Fibroblast of lung (primary cell): Measurements from ENCODE around the gene SURF2. TPM values are rescaled to one million over a fixed set of nuclear protein-coding genes. Genes with fewer than 3 reads are reported as not detected.

ENCODE experiments used
- DNase-seq, 2 donors: peaks; one replicate each; pipeline versions ENCODE4 v3.0.0 to v3.0.0-alpha.2; 2010; ENCODE audit warnings: low read depth in 2 of 2
- H2AFZ ChIP-seq: 2 replicates; pipeline ENCODE4 v1.5.1; 2012; ENCODE audit warnings: low read length, control low read depth, inconsistent platforms
- H3K27ac ChIP-seq: 2 replicates; pipeline ENCODE4 v1.5.1; 2011; ENCODE audit warnings: low read length, control low read depth; ENCODE audit not compliant: insufficient read depth
- H3K27me3 ChIP-seq: 2 replicates; pipeline ENCODE4 v1.5.1; 2011; ENCODE audit warnings: mild to moderate bottlenecking, low read length; ENCODE audit not compliant: control insufficient read depth, insufficient read depth
- H3K36me3 ChIP-seq: 2 replicates; pipeline ENCODE4 v1.5.1; 2011; ENCODE audit warnings: low read length; ENCODE audit not compliant: control insufficient read depth, insufficient read depth
- H3K4me1 ChIP-seq: 2 replicates; pipeline ENCODE4 v1.5.1; 2011; ENCODE audit warnings: low read length; ENCODE audit not compliant: control insufficient read depth, insufficient read depth; ENCODE audit errors: extremely low read depth
- H3K4me2 ChIP-seq: 2 replicates; pipeline ENCODE4 v1.5.1; 2011; ENCODE audit warnings: low read length, control low read depth; ENCODE audit not compliant: insufficient read depth; ENCODE audit errors: extremely low read depth
- H3K4me3 ChIP-seq, 4 experiments: fragments of 200-600 bp in 1 of 4; sonication (generic) in 1 of 4; replicated peaks in 1 of 4; 2 replicates each; pipeline ENCODE4 v1.5.1; 2011 to 2016; ENCODE audit warnings: low read length in 4 of 4, low read depth in 3 of 4, mild to moderate bottlenecking in 3 of 4, control low read depth in 2 of 4, inconsistent platforms in 1 of 4, mixed read lengths in 1 of 4; ENCODE audit not compliant: insufficient read depth in 1 of 4; ENCODE audit errors: control extremely low read depth in 1 of 4
- H3K79me2 ChIP-seq: 2 replicates; pipeline ENCODE4 v1.5.1; 2012; ENCODE audit warnings: mild to moderate bottlenecking, low read length, inconsistent platforms; ENCODE audit not compliant: control insufficient read depth, insufficient read depth
- H3K9ac ChIP-seq: 2 replicates; pipeline ENCODE4 v1.5.1; 2011; ENCODE audit warnings: mild to moderate bottlenecking, low read length, control low read depth; ENCODE audit not compliant: insufficient read depth
- H3K9me3 ChIP-seq: 2 replicates; pipeline ENCODE4 v1.5.1; 2012; ENCODE audit warnings: low read depth, low read length; ENCODE audit not compliant: control insufficient read depth, insufficient read depth
- H4K20me1 ChIP-seq: 2 replicates; pipeline ENCODE4 v1.5.1; 2011; ENCODE audit warnings: low read length; ENCODE audit not compliant: control insufficient read depth, insufficient read depth; ENCODE audit errors: extremely low read depth
- EZH2 ChIP-seq: IDR thresholded peaks from 2 replicates; pipeline ENCODE4 v1.5.1; 2012; ENCODE audit warnings: low read length, control low read depth, mild to moderate bottlenecking; ENCODE audit errors: missing control alignments
- polyA plus RNA-seq, 2 donors: library from polyadenylated mRNA; depleted of rRNA in 1 of 2; stranded (reverse) in 1 of 2; unstranded in 1 of 2; fragments of >200 nt; gene quantifications; 2 replicates each; pipeline ENCODE4 v1.2.1, GENCODE V29; 2011 to 2012; ENCODE audit warnings: missing spikeins in 1 of 2
- total RNA-seq: library from RNA; depleted of rRNA; stranded (reverse); fragments of >200 nt; gene quantifications from 2 replicates; pipeline ENCODE4 v1.2.1, GENCODE V29; 2014
- TF ChIP-seq, protein P1 (sequence below), 2 donors: IDR thresholded peaks in 1 of 2; conservative IDR thresholded peaks in 1 of 2; 1 replicate in 1 of 2; 2 replicates in 1 of 2; pipeline ENCODE4 v1.5.1; 2011 to 2012; ENCODE audit warnings: low read length in 2 of 2, control low read depth in 1 of 2, inconsistent platforms in 1 of 2, low read depth in 1 of 2, mild to moderate bottlenecking in 1 of 2

The SURF2 gene
- total and polyA plus RNA-seq, 2 donors (not counting 1 experiment from before 2014, with no cell fraction given): 11.2 to 13.9 TPM

DNA sequence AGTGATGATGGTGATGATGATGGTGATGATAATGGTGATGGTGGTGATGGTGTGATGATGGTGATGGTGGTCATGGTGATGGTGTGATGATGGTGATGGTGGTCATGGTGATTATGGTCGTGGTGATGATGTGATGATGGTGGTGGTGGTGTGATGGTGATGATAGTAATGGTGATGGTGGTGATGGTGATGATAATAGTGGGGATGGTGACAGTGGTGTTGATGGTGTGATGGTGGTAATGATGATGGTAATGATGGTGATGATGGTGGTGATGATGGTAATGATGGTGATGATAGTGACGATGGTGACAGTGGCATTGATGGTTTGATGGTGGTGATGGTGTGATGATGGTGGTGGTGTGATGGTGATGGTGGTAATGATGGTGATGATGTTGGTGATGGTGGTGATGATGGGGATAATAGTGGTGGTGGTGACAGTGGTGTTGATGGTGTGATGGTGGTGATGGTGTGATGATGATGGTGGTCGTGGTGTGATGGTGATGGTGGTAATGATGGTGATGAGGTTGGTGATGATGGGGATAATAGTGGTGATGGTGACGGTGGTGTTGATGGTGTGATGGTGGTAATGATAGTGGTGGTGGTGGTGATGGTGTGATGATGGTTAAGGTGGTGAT lies 26.3 kb downstream of the SURF2 start:
- DNase-seq: no peak
- no peaks in the 10 kb centered on the region for H3K27me3 ChIP-seq
- no peak overlapping the region for H2AFZ ChIP-seq
- H3K36me3 ChIP-seq: no peaks in the 10 kb centered on the region
- H3K79me2 ChIP-seq: no peaks in the 10 kb centered on the region
- TF ChIP-seq EZH2: no peak
- TF ChIP-seq, protein P1, sequence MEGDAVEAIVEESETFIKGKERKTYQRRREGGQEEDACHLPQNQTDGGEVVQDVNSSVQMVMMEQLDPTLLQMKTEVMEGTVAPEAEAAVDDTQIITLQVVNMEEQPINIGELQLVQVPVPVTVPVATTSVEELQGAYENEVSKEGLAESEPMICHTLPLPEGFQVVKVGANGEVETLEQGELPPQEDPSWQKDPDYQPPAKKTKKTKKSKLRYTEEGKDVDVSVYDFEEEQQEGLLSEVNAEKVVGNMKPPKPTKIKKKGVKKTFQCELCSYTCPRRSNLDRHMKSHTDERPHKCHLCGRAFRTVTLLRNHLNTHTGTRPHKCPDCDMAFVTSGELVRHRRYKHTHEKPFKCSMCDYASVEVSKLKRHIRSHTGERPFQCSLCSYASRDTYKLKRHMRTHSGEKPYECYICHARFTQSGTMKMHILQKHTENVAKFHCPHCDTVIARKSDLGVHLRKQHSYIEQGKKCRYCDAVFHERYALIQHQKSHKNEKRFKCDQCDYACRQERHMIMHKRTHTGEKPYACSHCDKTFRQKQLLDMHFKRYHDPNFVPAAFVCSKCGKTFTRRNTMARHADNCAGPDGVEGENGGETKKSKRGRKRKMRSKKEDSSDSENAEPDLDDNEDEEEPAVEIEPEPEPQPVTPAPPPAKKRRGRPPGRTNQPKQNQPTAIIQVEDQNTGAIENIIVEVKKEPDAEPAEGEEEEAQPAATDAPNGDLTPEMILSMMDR (conservative IDR thresholded peaks at IDR 0.05 in 1 of 2, IDR thresholded peaks at IDR 0.05 in 1 of 2; ENCODE audit: low read depth in 1 of 2, low read length in 2 of 2): no peak
- no peak overlapping the region for H3K27ac ChIP-seq
- no peak overlapping the region for H3K4me3 ChIP-seq
- H3K4me1 ChIP-seq: peaks cover 2% of the 10 kb centered on the region
- no peak overlapping the region for H3K4me2 ChIP-seq
- no peaks in the 10 kb centered on the region for H3K9me3 ChIP-seq
- no peak overlapping the region for H3K9ac ChIP-seq
- H4K20me1 ChIP-seq: no peaks in the 10 kb centered on the region

DNA sequence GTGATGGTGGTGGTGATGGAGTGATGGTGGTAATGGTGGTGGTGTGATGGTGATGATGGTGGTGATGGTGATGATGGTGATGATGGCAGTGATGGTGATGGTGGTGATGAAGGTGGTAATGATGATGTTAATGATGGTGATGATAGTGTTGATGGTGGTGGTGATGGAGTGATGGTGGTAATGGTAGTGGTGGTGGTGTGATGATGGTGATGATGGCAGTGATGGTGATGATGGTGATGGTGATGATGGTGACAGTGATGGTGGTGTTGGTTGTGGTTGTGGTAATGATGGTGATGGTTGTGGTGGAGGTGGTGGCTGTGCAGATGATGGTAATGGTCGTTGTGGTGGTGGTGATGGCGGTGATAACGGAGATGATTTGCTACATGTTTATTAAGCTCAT lies 27.1 kb downstream of the SURF2 start:
- no peak overlapping the region for H2AFZ ChIP-seq
- no peak overlapping the region for H3K27ac ChIP-seq
- H3K9me3 ChIP-seq: no peaks in the 10 kb centered on the region
- no peak for TF ChIP-seq EZH2
- TF ChIP-seq, protein P1 (conservative IDR thresholded peaks at IDR 0.05 in 1 of 2, IDR thresholded peaks at IDR 0.05 in 1 of 2; ENCODE audit: low read depth in 1 of 2, low read length in 2 of 2): no peak
- no peaks in the 10 kb centered on the region for H3K79me2 ChIP-seq
- no peaks in the 10 kb centered on the region for H3K27me3 ChIP-seq
- no peak for DNase-seq
- no peaks in the 10 kb centered on the region for H3K36me3 ChIP-seq
- H3K4me3 ChIP-seq: no peak overlapping the region
- H4K20me1 ChIP-seq: no peaks in the 10 kb centered on the region
- no peaks in the 10 kb centered on the region for H3K4me1 ChIP-seq
- H3K9ac ChIP-seq: no peak overlapping the region
- H3K4me2 ChIP-seq: no peak overlapping the region

GRCh38 chr9:133384736-133385321 lies 28.5 kb downstream of the SURF2 start:
- Histone ChIP-seq H3K9ac (no peak overlapping the region), H3K27me3 (no peaks in the 10 kb centered on the region), H3K4me3 (no peak overlapping the region), H3K4me1 (no peaks in the 10 kb centered on the region), H3K79me2 (no peaks in the 10 kb centered on the region), H3K4me2 (no peak overlapping the region), H3K27ac (no peak overlapping the region), H4K20me1 (no peaks in the 10 kb centered on the region), H2AFZ (no peak overlapping the region), H3K9me3 (no peaks in the 10 kb centered on the region), H3K36me3 (no peaks in the 10 kb centered on the region)
- TF ChIP-seq, protein P1 (conservative IDR thresholded peaks at IDR 0.05 in 1 of 2, IDR thresholded peaks at IDR 0.05 in 1 of 2; ENCODE audit: low read depth in 1 of 2, low read length in 2 of 2): no peak
- TF ChIP-seq EZH2: no peak
- DNase-seq: no peak
